Measurements from ENCODE around the gene CARS2. TPM values are rescaled to one million over a fixed set of nuclear protein-coding genes. Genes with fewer than 3 reads are reported as not detected.
"Not testable (repeated sequence)": the region's sequence is repeated elsewhere in the genome, so short reads cannot be mapped to it uniquely, and the experiment has no call there.

Gene CARS2
- total and polyA plus RNA-seq, 4 experiments from 2014 or later = 36.0 to 102 (median 79.6) TPM

- intact Hi-C loops (cut with micrococcal nuclease); H3K4me3 Mint-ChIP-seq: not testable (repeated sequence)
Observed at GRCh38 chr13:110669814-110670213, 36.1 kb downstream of the CARS2 start.

GRCh38 chr13:110669036-110669435 lies 36.9 kb downstream of the CARS2 start:
- H3K36me3 Mint-ChIP-seq = peaks cover 50 to 70% of the 10 kb centered on the region in 2 donors
- peaks cover 8 to 26% (median 19%) of the 10 kb centered on the region in 4 donors for H3K4me1 Mint-ChIP-seq
- Histone ChIP-seq H3K9me3 (ENCODE audit: control insufficient read depth in 1 of 2, low read length in 2 of 2) (no peaks in the 10 kb centered on the region), H3K4me3 (ENCODE audit: low read length in 2 of 2) (no peak overlapping the region), H3K27me3 (ENCODE audit: insufficient read depth, low read length) (no peaks in the 10 kb centered on the region), H3K4me1 (ENCODE audit: insufficient read depth, low read length) (no peaks in the 10 kb centered on the region), H3K36me3 (ENCODE audit: insufficient read depth, low read length) (peaks cover 33% of the 10 kb centered on the region), H3K27ac (ENCODE audit: low read depth, low read length) (no peak overlapping the region)
- POLR2A ChIA-PET (ENCODE audit: partially characterized antibody) = no interaction called here
- no peaks in the 10 kb centered on the region for H3K27me3 Mint-ChIP-seq
- no peak for DNase-seq
- CTCF ChIA-PET (ENCODE audit: partially characterized antibody) = interaction anchor here (1.0 to 2.8 kb wide), 2 partner anchors 12 to 14 kb away, joined by 3 to 7 read pairs; no protein-coding TSS in a partner anchor
- intact Hi-C loops (cut with micrococcal nuclease) = no loop called here
- peaks cover 0 to 8% (median 0%) of the 10 kb centered on the region in 8 donors for H3K9me3 Mint-ChIP-seq
- H3K4me3 Mint-ChIP-seq = no peak overlapping the region
- H3K27ac Mint-ChIP-seq = no peak overlapping the region

More at GRCh38 chr13:110669814-110670213, 36.1 kb downstream of the CARS2 start:
- H3K27me3 ChIP-seq (ENCODE audit: insufficient read depth, low read length); H3K27ac ChIP-seq (ENCODE audit: low read depth, low read length); H3K27ac Mint-ChIP-seq; POLR2A ChIA-PET (ENCODE audit: partially characterized antibody); H3K4me1 ChIP-seq (ENCODE audit: insufficient read depth, low read length); DNase-seq; H3K27me3 Mint-ChIP-seq; H3K4me3 ChIP-seq (ENCODE audit: low read length in 2 of 2); H3K9me3 ChIP-seq (ENCODE audit: control insufficient read depth in 1 of 2, low read length in 2 of 2): not testable (repeated sequence)
- Mint-ChIP-seq H3K9me3 (peaks cover 0 to 12% (median 0%) of the 10 kb centered on the region in 8 donors), H3K4me1 (peaks cover 8 to 30% (median 23%) of the 10 kb centered on the region in 4 donors), H3K36me3 (peaks cover 52 to 69% of the 10 kb centered on the region in 2 donors)
- H3K36me3 ChIP-seq (ENCODE audit: insufficient read depth, low read length) = peaks cover 29% of the 10 kb centered on the region
- CTCF ChIA-PET (ENCODE audit: partially characterized antibody) = interaction anchor here (1.0 to 2.8 kb wide), 2 partner anchors 12 to 14 kb away, joined by 3 to 7 read pairs; no protein-coding TSS in a partner anchor

- no peaks in the 10 kb centered on the region for H3K27me3 Mint-ChIP-seq
- ChIA-PET CTCF (ENCODE audit: partially characterized antibody) (interaction anchor here (0.6 to 1.4 kb wide), 2 partner anchors 18 to 43 kb away, joined by 3 to 4 read pairs; no protein-coding TSS in a partner anchor), POLR2A (ENCODE audit: partially characterized antibody) (no interaction called here)
- H3K27me3 ChIP-seq (ENCODE audit: insufficient read depth, low read length) = no peaks in the 10 kb centered on the region
- no peak for DNase-seq
- no peak overlapping the region for H3K4me3 ChIP-seq (ENCODE audit: low read length in 2 of 2)
- H3K27ac ChIP-seq (ENCODE audit: low read depth, low read length) = no peak overlapping the region
- intact Hi-C loops (cut with micrococcal nuclease) = no loop called here
- peaks cover 0 to 3% (median under 1%) of the 10 kb centered on the region in 8 donors for H3K9me3 Mint-ChIP-seq
- H3K4me1 Mint-ChIP-seq = peaks cover 0 to 11% (median 6%) of the 10 kb centered on the region in 4 donors
- H3K27ac Mint-ChIP-seq = peak overlapping the region in 1 of 7 donors; percentile 29
- peaks cover 61 to 75% of the 10 kb centered on the region in 2 donors for H3K36me3 Mint-ChIP-seq
- no peaks in the 10 kb centered on the region for H3K9me3 ChIP-seq (ENCODE audit: control insufficient read depth in 1 of 2, low read length in 2 of 2)
- H3K4me3 Mint-ChIP-seq = no peak overlapping the region
- peaks cover 60% of the 10 kb centered on the region for H3K36me3 ChIP-seq (ENCODE audit: insufficient read depth, low read length)
- no peaks in the 10 kb centered on the region for H3K4me1 ChIP-seq (ENCODE audit: insufficient read depth, low read length)
Observed at GRCh38 chr13:110666255-110666533, 39.7 kb downstream of the CARS2 start.

- Histone ChIP-seq H3K4me3 (ENCODE audit: low read length in 2 of 2) (no peak overlapping the region), H3K27ac (ENCODE audit: low read depth, low read length) (no peak overlapping the region), H3K9me3 (ENCODE audit: control insufficient read depth in 1 of 2, low read length in 2 of 2) (no peaks in the 10 kb centered on the region), H3K4me1 (ENCODE audit: insufficient read depth, low read length) (no peaks in the 10 kb centered on the region), H3K27me3 (ENCODE audit: insufficient read depth, low read length) (no peaks in the 10 kb centered on the region), H3K36me3 (ENCODE audit: insufficient read depth, low read length) (peaks cover 61% of the 10 kb centered on the region)
- peak overlapping the region in 1 of 7 donors; percentile 29 for H3K27ac Mint-ChIP-seq
- H3K9me3 Mint-ChIP-seq = peaks cover 0 to 4% (median under 1%) of the 10 kb centered on the region in 8 donors
- intact Hi-C loops (cut with micrococcal nuclease) = no loop called here
- H3K36me3 Mint-ChIP-seq = peaks cover 60 to 74% of the 10 kb centered on the region in 2 donors
- no peak overlapping the region for H3K4me3 Mint-ChIP-seq
- H3K27me3 Mint-ChIP-seq = no peaks in the 10 kb centered on the region
- POLR2A ChIA-PET (ENCODE audit: partially characterized antibody) = no interaction called here
- peaks cover 0 to 6% (median 2%) of the 10 kb centered on the region in 4 donors for H3K4me1 Mint-ChIP-seq
- CTCF ChIA-PET (ENCODE audit: partially characterized antibody) = interaction anchor here (1.4 kb wide), 1 partner anchor 19 kb away, joined by 3 read pairs; no protein-coding TSS in a partner anchor
- DNase-seq = no peak
Observed at GRCh38 chr13:110665491-110666254, 40.2 kb downstream of the CARS2 start.

- H3K9me3 Mint-ChIP-seq = peaks cover 0 to 4% (median 0%) of the 10 kb centered on the region in 8 donors
- no peak overlapping the region for H3K27ac ChIP-seq (ENCODE audit: low read depth, low read length)
Observed at GRCh38 chr13:110664673-110665072, 41.2 kb downstream of the CARS2 start.

GRCh38 chr13:110664041-110664440 lies 41.9 kb downstream of the CARS2 start:
- no peak overlapping the region for H3K4me3 Mint-ChIP-seq
- Histone ChIP-seq H3K27ac (ENCODE audit: low read depth, low read length) (no peak overlapping the region), H3K36me3 (ENCODE audit: insufficient read depth, low read length) (peaks cover 61% of the 10 kb centered on the region), H3K4me3 (ENCODE audit: low read length in 2 of 2) (no peak overlapping the region), H3K9me3 (ENCODE audit: control insufficient read depth in 1 of 2, low read length in 2 of 2) (no peaks in the 10 kb centered on the region), H3K27me3 (ENCODE audit: insufficient read depth, low read length) (no peaks in the 10 kb centered on the region), H3K4me1 (ENCODE audit: insufficient read depth, low read length) (peaks cover 3% of the 10 kb centered on the region)
- intact Hi-C loops (cut with micrococcal nuclease) = no loop called here
- DNase-seq = no peak
- CTCF ChIA-PET (ENCODE audit: partially characterized antibody) = interaction anchor here (2.1 kb wide), 1 partner anchor 33 kb away, joined by 5 read pairs; no protein-coding TSS in a partner anchor
- peaks cover 7 to 15% (median 11%) of the 10 kb centered on the region in 4 donors for H3K4me1 Mint-ChIP-seq
- H3K36me3 Mint-ChIP-seq = peaks cover 67 to 83% of the 10 kb centered on the region in 2 donors
- H3K9me3 Mint-ChIP-seq = peaks cover 0 to 4% (median 0%) of the 10 kb centered on the region in 8 donors
- no peaks in the 10 kb centered on the region for H3K27me3 Mint-ChIP-seq
- POLR2A ChIA-PET (ENCODE audit: partially characterized antibody) = interaction anchor here (0.8 kb wide), 1 partner anchor 51 kb away, joined by 3 read pairs; no protein-coding TSS in a partner anchor
- no peak overlapping the region for H3K27ac Mint-ChIP-seq

More at GRCh38 chr13:110664673-110665072, 41.2 kb downstream of the CARS2 start:
- Histone ChIP-seq H3K4me1 (ENCODE audit: insufficient read depth, low read length) (no peaks in the 10 kb centered on the region), H3K36me3 (ENCODE audit: insufficient read depth, low read length) (peaks cover 61% of the 10 kb centered on the region), H3K27me3 (ENCODE audit: insufficient read depth, low read length) (no peaks in the 10 kb centered on the region), H3K4me3 (ENCODE audit: low read length in 2 of 2) (no peak overlapping the region), H3K9me3 (ENCODE audit: control insufficient read depth in 1 of 2, low read length in 2 of 2) (no peaks in the 10 kb centered on the region)
- no peak for DNase-seq
- Mint-ChIP-seq H3K4me3 (no peak overlapping the region), H3K4me1 (peaks cover 4 to 9% (median 5%) of the 10 kb centered on the region in 4 donors), H3K36me3 (peaks cover 64 to 78% of the 10 kb centered on the region in 2 donors), H3K27ac (no peak overlapping the region), H3K27me3 (no peaks in the 10 kb centered on the region)
- ChIA-PET POLR2A (ENCODE audit: partially characterized antibody) (no interaction called here), CTCF (ENCODE audit: partially characterized antibody) (no interaction called here)
- intact Hi-C loops (cut with micrococcal nuclease) = no loop called here

GRCh38 chr13:110663491-110663890 lies 42.4 kb downstream of the CARS2 start:
- Mint-ChIP-seq H3K36me3 (peaks cover 63 to 81% of the 10 kb centered on the region in 2 donors), H3K27ac (peak overlapping the region in 2 of 7 donors; percentile 8 to 46), H3K9me3 (peaks cover 0 to 4% (median 0%) of the 10 kb centered on the region in 8 donors), H3K4me3 (no peak overlapping the region), H3K27me3 (no peaks in the 10 kb centered on the region), H3K4me1 (peaks cover 12 to 20% (median 16%) of the 10 kb centered on the region in 4 donors)
- Histone ChIP-seq H3K4me1 (ENCODE audit: insufficient read depth, low read length) (peaks cover 9% of the 10 kb centered on the region), H3K36me3 (ENCODE audit: insufficient read depth, low read length) (peaks cover 61% of the 10 kb centered on the region), H3K27ac (ENCODE audit: low read depth, low read length) (no peak overlapping the region), H3K4me3 (ENCODE audit: low read length in 2 of 2) (no peak overlapping the region), H3K27me3 (ENCODE audit: insufficient read depth, low read length) (no peaks in the 10 kb centered on the region), H3K9me3 (ENCODE audit: control insufficient read depth in 1 of 2, low read length in 2 of 2) (no peaks in the 10 kb centered on the region)
- no peak for DNase-seq
- ChIA-PET POLR2A (ENCODE audit: partially characterized antibody) (interaction anchor here (0.8 kb wide), 1 partner anchor 52 kb away, joined by 3 read pairs; no protein-coding TSS in a partner anchor), CTCF (ENCODE audit: partially characterized antibody) (interaction anchor here (2.1 kb wide), 1 partner anchor 32 kb away, joined by 5 read pairs; no protein-coding TSS in a partner anchor)
- intact Hi-C loops (cut with micrococcal nuclease) = no loop called here

Measured in CD4-positive, alpha-beta memory T cell (primary cell).